ENCODE results near the gene ARHGEF4.

The ARHGEF4 gene

GRCh38 chr2:130851624-130852382, 15.1 kb downstream of the ARHGEF4 start:
- Histone ChIP-seq H3K4me3 (ENCODE audit: insufficient read depth, low read depth, low read length) (no peak overlapping the region), H3K27ac (ENCODE audit: insufficient read depth, low read depth, low read length, poor library complexity, severe bottlenecking) (no peak overlapping the region), H3K27me3 (ENCODE audit: control insufficient read depth, insufficient read depth, low read length, poor library complexity, severe bottlenecking) (no peaks in the 10 kb centered on the region), H3K9me3 (ENCODE audit: control insufficient read depth, low read length) (no peaks in the 10 kb centered on the region), H3K4me1 (ENCODE audit: control insufficient read depth, insufficient read depth, low read length) (peaks cover 3% of the 10 kb centered on the region), H3K36me3 (ENCODE audit: control insufficient read depth, insufficient read depth, low read length) (no peaks in the 10 kb centered on the region)
- WGBS, 2 experiments, result 95% methylated on average over 14 of the region's 14 CpGs

- Histone ChIP-seq H3K27ac (ENCODE audit: insufficient read depth, low read depth, low read length, poor library complexity, severe bottlenecking) (no peak overlapping the region), H3K9me3 (ENCODE audit: control insufficient read depth, low read length) (no peaks in the 10 kb centered on the region), H3K4me1 (ENCODE audit: control insufficient read depth, insufficient read depth, low read length) (peaks cover 3% of the 10 kb centered on the region), H3K4me3 (ENCODE audit: insufficient read depth, low read depth, low read length) (no peak overlapping the region), H3K36me3 (ENCODE audit: control insufficient read depth, insufficient read depth, low read length) (no peaks in the 10 kb centered on the region), H3K27me3 (ENCODE audit: control insufficient read depth, insufficient read depth, low read length, poor library complexity, severe bottlenecking) (no peaks in the 10 kb centered on the region)
- 90 to 92% methylated on average over 18 of the region's 18 CpGs for WGBS, 2 experiments
Observed at GRCh38 chr2:130852521-130853115, 15.9 kb downstream of the ARHGEF4 start.

- Histone ChIP-seq H3K4me1 (ENCODE audit: control insufficient read depth, insufficient read depth, low read length) (peaks cover 3% of the 10 kb centered on the region), H3K36me3 (ENCODE audit: control insufficient read depth, insufficient read depth, low read length) (no peaks in the 10 kb centered on the region), H3K27ac (ENCODE audit: insufficient read depth, low read depth, low read length, poor library complexity, severe bottlenecking) (no peak overlapping the region), H3K9me3 (ENCODE audit: control insufficient read depth, low read length) (no peaks in the 10 kb centered on the region), H3K4me3 (ENCODE audit: insufficient read depth, low read depth, low read length) (no peak overlapping the region), H3K27me3 (ENCODE audit: control insufficient read depth, insufficient read depth, low read length, poor library complexity, severe bottlenecking) (no peaks in the 10 kb centered on the region)
- 92 to 93% methylated on average over 8 of the region's 8 CpGs for WGBS, 2 experiments
Observed at GRCh38 chr2:130853391-130853790, 16.7 kb downstream of the ARHGEF4 start.

GRCh38 chr2:130854301-130854700, 17.6 kb downstream of the ARHGEF4 start:
- H3K27me3 ChIP-seq (ENCODE audit: control insufficient read depth, insufficient read depth, low read length, poor library complexity, severe bottlenecking), result no peaks in the 10 kb centered on the region
- peaks cover 3% of the 10 kb centered on the region for H3K4me1 ChIP-seq (ENCODE audit: control insufficient read depth, insufficient read depth, low read length)
- H3K36me3 ChIP-seq (ENCODE audit: control insufficient read depth, insufficient read depth, low read length), result no peaks in the 10 kb centered on the region
- 90 to 92% methylated on average over 5 of the region's 5 CpGs for WGBS, 2 experiments
- H3K27ac ChIP-seq (ENCODE audit: insufficient read depth, low read depth, low read length, poor library complexity, severe bottlenecking), result no peak overlapping the region
- no peak overlapping the region for H3K4me3 ChIP-seq (ENCODE audit: insufficient read depth, low read depth, low read length)
- no peaks in the 10 kb centered on the region for H3K9me3 ChIP-seq (ENCODE audit: control insufficient read depth, low read length)

- no peaks in the 10 kb centered on the region for H3K27me3 ChIP-seq (ENCODE audit: control insufficient read depth, insufficient read depth, low read length, poor library complexity, severe bottlenecking)
- no peaks in the 10 kb centered on the region for H3K9me3 ChIP-seq (ENCODE audit: control insufficient read depth, low read length)
- 83 to 84% methylated on average over 17 of the region's 17 CpGs for WGBS, 2 experiments
Observed at GRCh38 chr2:130864830-130865800, 28.4 kb downstream of the ARHGEF4 start.

GRCh38 chr2:130869441-130870160, 32.9 kb downstream of the ARHGEF4 start:
- H3K9me3 ChIP-seq (ENCODE audit: control insufficient read depth, low read length), result no peaks in the 10 kb centered on the region
- peaks cover under 1% of the 10 kb centered on the region for H3K36me3 ChIP-seq (ENCODE audit: control insufficient read depth, insufficient read depth, low read length)
- H3K27me3 ChIP-seq (ENCODE audit: control insufficient read depth, insufficient read depth, low read length, poor library complexity, severe bottlenecking), result no peaks in the 10 kb centered on the region
- no peak overlapping the region for H3K4me3 ChIP-seq (ENCODE audit: insufficient read depth, low read depth, low read length)
- no peak overlapping the region for H3K27ac ChIP-seq (ENCODE audit: insufficient read depth, low read depth, low read length, poor library complexity, severe bottlenecking)
- WGBS, 2 experiments, result 71 to 72% methylated on average over 18 of the region's 18 CpGs
- peaks cover 44% of the 10 kb centered on the region for H3K4me1 ChIP-seq (ENCODE audit: control insufficient read depth, insufficient read depth, low read length)

More at GRCh38 chr2:130864830-130865800, 28.4 kb downstream of the ARHGEF4 start:
- Histone ChIP-seq H3K36me3 (ENCODE audit: control insufficient read depth, insufficient read depth, low read length) (no peaks in the 10 kb centered on the region), H3K4me1 (ENCODE audit: control insufficient read depth, insufficient read depth, low read length) (peaks cover 17% of the 10 kb centered on the region), H3K4me3 (ENCODE audit: insufficient read depth, low read depth, low read length) (no peak overlapping the region), H3K27ac (ENCODE audit: insufficient read depth, low read depth, low read length, poor library complexity, severe bottlenecking) (no peak overlapping the region)

- H3K4me1 ChIP-seq (ENCODE audit: control insufficient read depth, insufficient read depth, low read length), result peaks cover 44% of the 10 kb centered on the region
- H3K27ac ChIP-seq (ENCODE audit: insufficient read depth, low read depth, low read length, poor library complexity, severe bottlenecking), result no peak overlapping the region
- no peaks in the 10 kb centered on the region for H3K9me3 ChIP-seq (ENCODE audit: control insufficient read depth, low read length)
- WGBS, 2 experiments, result 82 to 84% methylated on average over 5 of the region's 5 CpGs
- H3K4me3 ChIP-seq (ENCODE audit: insufficient read depth, low read depth, low read length), result no peak overlapping the region
- H3K36me3 ChIP-seq (ENCODE audit: control insufficient read depth, insufficient read depth, low read length), result peaks cover 4% of the 10 kb centered on the region
- H3K27me3 ChIP-seq (ENCODE audit: control insufficient read depth, insufficient read depth, low read length, poor library complexity, severe bottlenecking), result no peaks in the 10 kb centered on the region
Observed at GRCh38 chr2:130870161-130870485, 33.4 kb downstream of the ARHGEF4 start.

- no peak overlapping the region for H3K4me3 ChIP-seq (ENCODE audit: insufficient read depth, low read depth, low read length)
- H3K27me3 ChIP-seq (ENCODE audit: control insufficient read depth, insufficient read depth, low read length, poor library complexity, severe bottlenecking), result no peaks in the 10 kb centered on the region
- H3K36me3 ChIP-seq (ENCODE audit: control insufficient read depth, insufficient read depth, low read length), result peaks cover 4% of the 10 kb centered on the region
- H3K9me3 ChIP-seq (ENCODE audit: control insufficient read depth, low read length), result no peaks in the 10 kb centered on the region
- WGBS, 2 experiments, result 93 to 96% methylated on average over 7 of the region's 7 CpGs
- no peak overlapping the region for H3K27ac ChIP-seq (ENCODE audit: insufficient read depth, low read depth, low read length, poor library complexity, severe bottlenecking)
- peaks cover 38% of the 10 kb centered on the region for H3K4me1 ChIP-seq (ENCODE audit: control insufficient read depth, insufficient read depth, low read length)
Observed at GRCh38 chr2:130870779-130871178, 34.1 kb downstream of the ARHGEF4 start.

GRCh38 chr2:130871843-130872740, 35.4 kb downstream of the ARHGEF4 start:
- Histone ChIP-seq H3K27me3 (ENCODE audit: control insufficient read depth, insufficient read depth, low read length, poor library complexity, severe bottlenecking) (no peaks in the 10 kb centered on the region), H3K4me3 (ENCODE audit: insufficient read depth, low read depth, low read length) (no peak overlapping the region), H3K36me3 (ENCODE audit: control insufficient read depth, insufficient read depth, low read length) (peaks cover 4% of the 10 kb centered on the region), H3K9me3 (ENCODE audit: control insufficient read depth, low read length) (no peaks in the 10 kb centered on the region), H3K4me1 (ENCODE audit: control insufficient read depth, insufficient read depth, low read length) (peaks cover 36% of the 10 kb centered on the region), H3K27ac (ENCODE audit: insufficient read depth, low read depth, low read length, poor library complexity, severe bottlenecking) (peak overlapping the region; percentile 86)
- WGBS, 2 experiments, result 52 to 53% methylated on average over 20 of the region's 20 CpGs
